GM21528 (cell line): ENCODE results near the gene NRAP.

Experiments
- ATAC-seq: cut with Tn5 transposase; IDR thresholded peaks from one replicate; pipeline ENCODE4 v1.9.1; 2021; ENCODE audit warnings: mild to moderate bottlenecking, moderate library complexity; ENCODE audit not compliant: unreplicated experiment, low FRiP score

Gene NRAP

GRCh38 chr10:113610631-113611601 lies 52.9 kb downstream of the NRAP start:
- ATAC-seq, result no peak

GRCh38 chr10:113609704-113610108 lies 54.1 kb downstream of the NRAP start:
- no peak for ATAC-seq

- no peak for ATAC-seq
Measured at GRCh38 chr10:113605268-113605978, 58.4 kb downstream of the NRAP start.

DNA sequence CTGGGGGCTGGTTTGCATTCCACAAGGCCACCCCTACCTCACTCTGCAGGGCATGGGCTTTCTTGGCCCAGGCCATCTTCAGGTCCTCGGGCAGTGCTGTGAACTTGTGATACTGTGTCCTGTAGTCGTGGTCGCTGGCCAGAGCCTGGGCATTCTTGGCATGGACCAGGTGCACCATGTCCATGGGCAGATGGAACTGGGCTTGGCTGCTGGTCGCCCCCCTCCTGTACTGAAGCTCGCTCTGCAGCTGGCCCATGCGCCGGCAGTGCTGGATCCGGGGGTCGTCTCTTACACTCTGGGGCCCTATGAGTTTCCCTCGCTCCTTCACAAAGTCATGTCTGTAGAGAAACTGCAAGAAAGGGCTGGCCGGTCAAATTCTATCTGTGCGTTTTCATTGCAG lies 59.3 kb downstream of the NRAP start:
- no peak for ATAC-seq

DNA sequence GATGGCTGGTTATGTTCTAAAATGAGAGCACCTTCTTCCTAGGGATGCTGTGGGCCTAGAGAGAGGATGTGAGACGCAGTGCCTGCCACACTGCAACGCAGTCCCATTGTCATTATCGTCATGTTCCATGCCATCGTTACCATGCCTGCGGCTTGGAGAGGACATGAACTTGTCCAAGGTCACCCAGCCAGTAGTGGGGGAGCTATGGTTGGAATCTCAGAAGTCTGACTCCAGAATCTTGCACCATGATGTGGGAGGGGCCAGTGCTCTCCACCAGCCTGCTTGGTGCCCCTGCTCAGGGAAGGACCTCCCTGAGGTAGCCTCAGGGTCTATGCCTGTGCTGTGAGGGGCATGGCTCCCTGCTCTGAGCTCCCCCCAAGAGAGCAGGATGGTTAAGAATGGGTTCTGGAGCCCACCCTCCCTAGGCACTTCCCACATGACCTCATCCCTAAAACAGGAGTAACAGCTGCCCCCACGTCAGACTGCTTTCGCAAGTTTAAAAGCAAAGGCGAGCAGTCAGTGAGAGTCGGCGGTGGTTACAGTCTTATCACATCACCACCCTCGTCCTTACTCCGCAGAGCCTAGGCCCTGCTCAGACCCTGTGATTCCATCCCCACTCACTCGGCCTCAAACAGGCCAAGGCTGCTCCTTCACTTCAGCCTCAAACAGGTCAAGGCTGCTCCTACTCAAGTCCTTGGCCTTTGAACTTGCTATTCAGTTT lies 60.6 kb downstream of the NRAP start:
- ATAC-seq, result no peak

- no peak for ATAC-seq
Measured at GRCh38 chr10:113600569-113600968, 63.3 kb downstream of the NRAP start.

- no peak for ATAC-seq
Measured at GRCh38 chr10:113594652-113595051, 69.2 kb downstream of the NRAP start.

DNA sequence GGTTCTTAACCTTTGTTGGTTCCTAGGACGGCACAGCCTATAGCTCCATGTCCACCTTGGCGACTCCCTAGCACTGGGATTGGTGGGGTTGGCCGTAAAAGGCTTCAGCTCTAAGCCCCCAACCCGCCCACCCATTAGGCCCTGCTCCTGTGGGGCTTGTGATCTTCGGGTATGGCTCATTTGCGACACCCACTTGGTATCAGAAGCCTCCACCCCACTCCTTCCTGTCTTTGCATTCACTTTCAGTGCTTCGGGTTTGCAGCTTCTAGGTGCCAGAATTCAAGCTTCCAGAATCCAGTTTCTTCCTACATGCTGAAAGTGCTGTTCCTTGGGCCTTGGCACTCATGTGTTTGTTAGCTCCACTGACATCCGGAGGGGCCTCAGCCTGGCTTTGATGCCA lies 71.5 kb downstream of the NRAP start:
- ATAC-seq, result no peak

GRCh38 chr10:113590581-113590980 lies 73.3 kb downstream of the NRAP start:
- no peak for ATAC-seq

GRCh38 chr10:113589201-113589770 lies 74.6 kb downstream of the NRAP start:
- ATAC-seq, result no peak

- ATAC-seq, result no peak
Measured at GRCh38 chr10:113585949-113586348, 77.9 kb downstream of the NRAP start.

DNA sequence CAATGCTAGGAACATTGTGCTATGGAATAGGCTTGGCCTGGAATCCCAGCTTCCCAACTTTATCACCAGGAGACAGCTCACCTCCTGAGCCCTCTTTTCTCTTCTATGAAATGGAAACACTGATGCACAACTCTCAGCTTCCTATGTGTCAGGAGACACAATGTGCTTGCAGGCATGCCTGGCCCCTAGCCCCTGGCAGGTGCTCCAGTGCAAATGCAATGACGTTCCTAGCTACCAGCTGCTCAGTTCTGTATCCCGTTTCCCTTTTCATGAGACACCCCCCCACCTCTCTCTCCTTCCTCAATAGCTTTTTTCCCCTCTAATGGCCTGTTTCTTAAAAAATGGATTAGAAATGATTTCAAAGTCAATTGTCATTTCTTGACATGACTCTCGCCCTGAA lies 80.3 kb downstream of the NRAP start:
- ATAC-seq, result no peak

DNA sequence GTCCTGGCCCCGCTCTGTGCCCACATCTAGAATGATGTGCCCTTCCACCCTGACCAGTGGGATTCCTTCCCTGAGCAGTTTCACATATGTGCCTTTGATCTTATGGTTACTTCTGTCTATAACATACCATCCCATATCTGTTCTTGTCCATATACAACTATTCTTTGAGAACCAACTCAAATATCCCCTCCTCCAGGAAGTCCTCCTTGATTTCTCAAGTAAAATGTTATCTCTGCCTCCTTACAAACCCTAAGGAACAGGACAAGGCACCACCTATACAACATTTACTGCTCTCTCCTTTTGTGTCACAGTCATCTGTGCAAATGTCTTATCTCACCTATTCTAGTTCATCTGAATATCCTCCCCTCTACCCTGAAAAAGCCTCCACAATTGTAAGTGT lies 82.7 kb downstream of the NRAP start:
- ATAC-seq, result no peak

DNA sequence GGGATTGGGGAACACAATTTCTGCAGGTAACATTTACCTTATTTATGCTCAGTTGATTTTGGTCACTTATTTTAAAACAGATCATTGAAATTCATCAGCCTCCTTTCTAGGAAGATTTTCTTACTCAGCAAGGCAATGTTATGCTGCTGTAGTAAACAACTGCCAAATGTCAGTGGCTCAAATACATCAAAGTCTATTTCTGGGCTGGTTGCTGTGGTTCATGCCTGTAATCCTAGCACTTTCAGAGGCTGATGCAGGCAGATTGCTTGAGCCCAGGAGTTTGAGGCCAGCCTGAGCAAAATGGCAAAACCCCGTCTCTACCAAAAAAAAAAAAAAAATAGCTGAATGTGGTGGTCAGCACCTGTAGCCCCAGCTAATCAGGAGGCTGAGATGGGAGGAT lies 85.1 kb downstream of the NRAP start:
- ATAC-seq, result no peak

GRCh38 chr10:113576852-113577251 lies 87.0 kb downstream of the NRAP start:
- ATAC-seq, result no peak

GRCh38 chr10:113573368-113573767 lies 90.5 kb downstream of the NRAP start:
- ATAC-seq, result no peak

GRCh38 chr10:113572520-113573290 lies 91.1 kb downstream of the NRAP start:
- ATAC-seq, result no peak

- no peak for ATAC-seq
Measured at GRCh38 chr10:113569576-113569975, 94.3 kb downstream of the NRAP start.

DNA sequence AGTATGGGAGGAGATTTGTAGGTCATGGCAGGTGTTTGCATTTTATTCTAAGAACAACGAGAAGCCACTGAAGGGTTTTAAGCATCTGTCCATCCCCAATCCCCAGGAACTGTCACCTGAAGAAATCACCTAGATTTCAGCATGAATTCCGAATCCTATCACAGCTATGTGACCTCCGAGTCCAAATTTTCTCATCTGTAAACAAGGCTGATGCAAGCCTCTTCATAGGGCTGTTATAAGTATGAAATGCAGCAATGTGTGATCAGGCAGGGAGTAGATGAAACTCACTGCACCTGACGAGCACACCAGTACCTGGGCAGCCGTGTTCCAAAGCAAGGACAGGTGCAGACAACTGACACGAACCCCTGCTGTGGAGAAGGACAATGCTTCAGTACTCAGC lies 97.0 kb downstream of the NRAP start:
- ATAC-seq, result no peak

DNA sequence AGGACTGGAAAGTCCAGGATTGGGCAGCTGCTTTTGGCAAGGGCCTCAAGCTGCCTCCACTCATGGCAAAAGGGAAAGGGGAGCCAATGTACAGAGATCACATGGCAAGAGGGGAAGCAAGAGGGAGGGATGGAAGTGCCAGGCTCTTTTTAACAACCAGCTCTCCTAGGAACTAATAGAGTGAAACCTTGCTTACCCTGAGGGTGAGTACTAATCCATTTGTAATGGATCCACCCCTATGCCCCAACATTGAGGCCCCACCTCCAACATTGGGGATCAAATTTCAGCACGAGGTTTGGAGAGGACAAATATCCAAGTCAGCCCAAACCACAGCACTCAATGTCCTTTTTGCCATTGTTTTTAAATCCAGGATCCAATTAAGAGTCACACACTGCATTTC lies 98.5 kb downstream of the NRAP start:
- no peak for ATAC-seq
